HG02852 (cell line): Measurements from ENCODE around the gene NPDC1.

Experiments
- ATAC-seq: cut with Tn5 transposase; IDR thresholded peaks from one replicate; pipeline ENCODE4 v1.9.1; 2021; ENCODE audit warnings: mild to moderate bottlenecking, moderate library complexity; ENCODE audit not compliant: unreplicated experiment

Gene NPDC1, protein sequence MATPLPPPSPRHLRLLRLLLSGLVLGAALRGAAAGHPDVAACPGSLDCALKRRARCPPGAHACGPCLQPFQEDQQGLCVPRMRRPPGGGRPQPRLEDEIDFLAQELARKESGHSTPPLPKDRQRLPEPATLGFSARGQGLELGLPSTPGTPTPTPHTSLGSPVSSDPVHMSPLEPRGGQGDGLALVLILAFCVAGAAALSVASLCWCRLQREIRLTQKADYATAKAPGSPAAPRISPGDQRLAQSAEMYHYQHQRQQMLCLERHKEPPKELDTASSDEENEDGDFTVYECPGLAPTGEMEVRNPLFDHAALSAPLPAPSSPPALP

DNA sequence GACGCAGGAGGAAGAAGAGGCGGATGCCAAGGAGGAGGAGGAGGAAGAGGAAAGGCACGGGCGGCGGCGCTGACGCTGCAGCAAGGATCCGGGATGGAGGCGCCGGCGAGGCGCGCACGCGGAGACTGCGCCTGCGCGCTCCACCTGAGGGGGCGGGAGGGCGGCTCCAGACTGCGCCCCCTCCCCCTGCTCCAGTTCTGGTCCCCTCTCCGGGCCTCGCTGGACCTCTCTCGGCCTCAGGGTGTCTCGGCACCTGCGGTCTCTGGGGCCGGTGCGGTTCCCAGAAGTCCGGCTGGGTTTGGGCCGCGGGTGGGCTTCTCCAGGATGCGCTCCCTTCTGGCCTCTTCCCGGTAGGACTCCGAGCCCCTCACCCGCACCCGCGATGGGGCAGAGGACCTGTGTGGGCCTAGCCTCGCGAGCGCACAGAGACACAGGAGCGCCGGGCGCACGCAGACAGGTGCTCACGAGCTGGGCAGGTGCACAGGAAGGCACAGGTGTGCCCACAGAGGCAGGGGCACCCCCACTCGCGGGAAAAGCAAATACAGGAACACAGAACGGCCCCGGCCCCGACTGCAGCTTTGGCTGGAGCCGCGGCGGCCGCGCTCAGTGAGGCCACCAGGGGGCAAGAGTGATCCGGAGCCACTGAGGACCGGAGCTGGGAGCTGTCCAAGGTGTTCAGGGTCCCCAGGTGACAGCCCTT, at the start of gene NPDC1:
Gene NPDC1, minus strand, starts transcription at position 90 of the 700 bp plus-strand sequence. CDS start 188 bp downstream, outside the sequence.
- no peak for ATAC-seq

DNA sequence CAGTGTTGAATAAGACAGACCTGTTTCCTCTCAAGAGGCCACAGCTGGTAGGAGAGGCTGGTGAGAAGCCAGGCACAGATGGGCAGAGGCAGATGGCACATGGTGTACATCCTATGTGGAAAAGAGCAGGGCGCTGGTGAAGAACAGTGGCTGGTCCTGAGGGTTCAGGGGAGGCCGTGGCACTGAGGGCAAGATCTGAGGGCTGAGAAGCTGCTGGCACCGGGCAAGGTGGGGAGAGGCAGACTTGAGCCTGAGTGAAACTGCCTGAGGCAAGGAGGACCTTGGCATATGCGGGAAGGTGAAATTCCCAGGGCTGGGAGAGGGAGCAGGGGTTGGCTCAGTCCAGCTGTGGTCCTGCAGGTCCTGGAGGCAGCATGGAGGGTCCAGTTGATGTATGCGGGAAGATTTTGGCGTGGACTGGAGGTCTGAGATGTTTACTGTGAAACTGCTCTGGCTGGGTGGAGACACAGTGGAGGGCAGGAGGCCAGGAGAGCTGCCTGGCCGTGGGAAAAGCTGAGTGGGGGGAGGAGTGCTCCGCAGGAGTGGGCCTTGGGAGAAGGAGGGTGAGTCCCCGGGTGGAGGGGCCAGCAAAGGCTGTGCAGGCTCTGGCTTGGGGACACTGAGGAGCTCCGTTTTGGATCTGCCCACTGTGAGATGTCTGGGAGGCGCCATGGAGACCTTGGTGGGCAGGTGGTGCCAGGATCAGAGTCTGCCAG, 43.4 kb upstream of the NPDC1 start:
- no peak for ATAC-seq

DNA sequence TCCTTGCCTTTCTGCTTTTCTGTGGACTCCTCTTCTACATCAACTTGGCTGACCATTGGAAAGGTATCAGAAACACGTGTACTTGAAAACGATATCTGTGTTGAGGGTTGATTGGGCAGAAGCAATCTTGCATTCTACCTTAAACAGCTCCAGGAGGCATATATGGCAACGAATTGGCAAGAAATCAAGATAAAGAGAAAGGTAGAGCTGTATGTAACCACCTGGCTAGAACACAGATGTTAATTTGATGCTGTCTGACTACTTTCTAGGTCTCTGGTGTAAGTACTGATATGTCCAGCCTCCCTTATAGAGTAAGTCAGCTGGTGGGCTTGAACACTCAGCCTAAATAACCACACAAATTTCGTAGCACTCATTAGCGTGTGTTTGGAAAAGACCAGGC, 42.1 kb upstream of the NPDC1 start:
- ATAC-seq: no peak

DNA sequence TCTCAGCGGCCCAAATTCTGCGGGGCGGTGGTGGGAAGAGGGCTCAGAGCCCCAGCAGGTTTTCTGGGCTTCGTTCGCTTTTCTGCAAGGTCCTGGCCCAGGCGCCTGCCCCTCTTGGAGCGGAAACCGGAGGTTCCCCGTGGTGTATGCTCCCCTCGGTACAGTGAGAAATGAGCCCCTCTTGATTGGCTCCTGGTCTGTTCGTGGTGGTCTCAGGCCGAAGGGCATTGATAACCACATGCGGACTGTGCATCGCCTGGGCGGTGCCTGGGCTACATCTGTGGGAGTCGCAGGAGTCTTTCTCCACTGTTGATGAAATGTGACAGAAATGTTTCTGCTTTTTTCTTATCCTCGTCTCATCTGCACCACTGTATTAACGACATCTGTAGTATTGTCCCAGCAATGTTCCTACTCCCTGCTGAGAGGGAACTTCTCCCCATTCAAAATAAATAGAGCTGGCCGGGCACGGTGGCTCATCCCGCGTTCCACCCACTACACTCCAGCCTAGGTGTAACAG, 41.5 kb upstream of the NPDC1 start:
- no peak for ATAC-seq

DNA sequence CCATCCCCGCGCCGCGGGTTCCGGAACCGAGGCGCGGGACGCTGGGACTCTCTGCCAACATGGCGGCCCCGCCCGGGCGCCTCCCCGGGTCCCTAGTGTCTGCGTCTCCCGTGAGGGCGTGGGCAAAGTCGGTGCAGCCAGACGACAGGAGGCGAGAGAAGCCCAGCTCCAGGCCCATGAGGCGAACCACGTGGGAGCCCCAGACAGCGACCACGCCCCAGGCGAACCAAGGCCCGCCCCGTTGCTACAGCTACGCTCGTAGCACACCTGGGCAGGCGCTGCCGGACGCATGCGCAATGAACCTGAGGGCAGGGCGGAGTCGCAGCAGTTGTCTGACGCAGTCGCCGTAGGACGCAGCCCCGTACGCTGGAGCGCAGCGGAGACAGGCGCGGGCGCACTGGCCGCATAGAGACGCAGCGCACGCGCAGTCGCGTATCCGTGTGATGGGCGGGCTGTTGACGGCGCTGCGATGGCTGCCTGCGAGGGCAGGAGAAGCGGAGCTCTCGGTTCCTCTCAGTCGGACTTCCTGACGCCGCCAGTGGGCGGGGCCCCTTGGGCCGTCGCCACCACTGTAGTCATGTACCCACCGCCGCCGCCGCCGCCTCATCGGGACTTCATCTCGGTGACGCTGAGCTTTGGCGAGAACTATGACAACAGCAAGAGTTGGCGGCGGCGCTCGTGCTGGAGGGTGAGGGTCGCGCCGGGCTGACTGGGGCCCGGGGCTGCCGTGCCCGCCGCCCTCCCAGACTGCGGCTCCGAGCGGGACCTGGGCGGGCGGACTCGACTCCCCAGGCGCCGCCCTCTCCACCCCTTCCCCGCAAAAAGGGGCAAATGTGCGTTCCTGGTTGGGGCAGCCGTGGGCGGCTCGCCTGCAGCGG, 40.8 kb upstream of the NPDC1 start, which contains the start of gene MAN1B1:
Gene MAN1B1, plus strand, starts transcription at position 455 of the 878 bp plus-strand sequence. Its CDS starts 15 bp downstream, at position 470.
- ATAC-seq: peak; percentile 88

DNA sequence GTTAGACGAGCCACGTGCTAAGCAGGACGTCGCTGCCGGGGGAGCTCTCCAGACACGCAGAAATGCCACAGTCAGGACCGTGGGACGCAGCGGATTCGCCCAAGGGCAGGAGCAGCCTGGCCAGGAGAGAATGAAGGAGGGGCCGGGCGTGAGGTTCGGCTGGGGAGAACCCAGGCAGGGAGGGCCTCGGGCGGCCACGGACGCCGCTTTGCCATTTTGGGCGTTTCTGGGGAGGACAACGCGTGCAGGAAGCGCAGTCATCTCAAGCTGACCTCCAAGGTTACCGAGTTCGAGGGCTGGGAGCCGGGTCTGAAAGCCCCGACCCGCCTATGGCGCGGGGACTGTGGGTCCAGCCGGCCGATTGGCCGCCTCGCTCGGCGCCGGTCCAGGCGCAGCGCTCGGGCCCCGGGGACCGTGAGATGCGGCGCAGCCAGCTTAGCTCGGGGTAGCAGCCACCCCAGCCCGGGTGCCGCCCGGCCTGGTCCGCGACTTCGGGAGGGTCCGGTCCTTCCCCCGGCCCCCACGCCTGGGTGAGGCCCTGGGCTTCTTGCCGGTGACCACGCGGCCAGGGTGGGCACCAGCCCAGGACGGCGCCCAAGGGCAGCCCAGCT, 40.0 kb upstream of the NPDC1 start:
- no peak for ATAC-seq

DNA sequence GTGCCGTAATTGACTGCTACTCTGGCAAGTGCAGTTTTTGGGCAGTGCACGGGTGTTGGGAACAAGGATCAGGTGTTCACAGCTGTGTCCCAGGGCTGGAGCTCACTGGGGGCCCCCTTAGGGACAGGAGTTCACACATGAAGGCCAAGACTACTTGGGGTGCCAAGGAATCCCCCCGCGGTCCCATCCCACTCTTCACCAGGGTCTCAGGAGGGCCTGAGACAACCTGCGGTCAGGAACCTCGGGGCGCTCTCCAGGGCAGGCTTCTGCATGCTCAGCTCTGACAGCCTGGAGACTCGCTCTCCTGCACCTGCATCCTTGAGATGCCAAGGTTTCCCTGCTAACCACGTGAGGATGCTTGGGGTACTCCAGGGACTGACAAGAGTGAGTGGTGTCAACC, 38.5 kb upstream of the NPDC1 start:
- ATAC-seq: no peak

DNA sequence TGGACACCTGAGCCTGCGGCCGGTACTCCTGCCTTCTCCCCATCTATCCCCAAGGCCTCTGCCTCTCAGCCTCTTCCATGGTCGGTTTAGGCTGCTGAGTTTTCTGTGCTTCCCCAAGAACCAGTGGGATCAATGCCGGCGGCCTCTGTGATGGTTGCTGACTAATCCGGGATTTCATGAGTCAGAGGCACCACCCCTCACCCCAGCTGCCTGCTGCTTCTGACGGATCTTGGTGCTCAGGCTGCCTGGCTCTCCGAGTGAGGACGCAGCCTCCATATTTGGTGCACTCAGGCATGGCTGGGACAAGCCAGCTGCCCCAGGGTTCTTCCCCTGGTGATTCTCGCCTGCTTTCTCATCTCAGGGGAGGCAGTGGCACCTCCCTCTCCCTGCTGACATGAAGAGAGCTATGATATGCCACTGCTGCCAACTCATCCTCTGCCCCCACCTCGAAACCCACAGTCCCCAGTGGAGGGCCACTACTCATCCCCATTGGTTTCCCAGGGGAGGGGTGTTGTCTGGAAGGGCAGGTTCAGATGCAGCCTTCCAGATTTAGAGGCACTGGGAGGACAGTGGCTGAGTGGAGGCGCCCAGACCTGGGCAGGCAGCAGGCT, 37.5 kb upstream of the NPDC1 start:
- no peak for ATAC-seq

DNA sequence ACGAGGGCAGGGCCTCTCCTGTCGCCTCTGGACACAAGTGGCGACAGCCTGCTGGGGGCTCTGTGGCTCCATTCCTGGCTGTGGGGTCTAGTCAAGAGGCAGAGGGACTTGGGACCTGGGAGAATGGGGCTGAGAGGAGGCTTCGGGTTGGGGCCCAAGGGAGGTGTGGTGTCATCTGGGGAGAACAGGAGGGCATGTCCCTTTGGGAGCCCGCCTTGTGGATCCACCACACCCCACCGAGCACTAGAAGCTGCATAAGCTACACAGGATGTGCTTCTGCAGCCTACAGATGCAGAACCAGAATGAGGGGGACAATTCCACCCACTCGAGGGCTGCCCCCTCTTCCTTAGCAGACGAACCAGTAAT, 36.9 kb upstream of the NPDC1 start:
- no peak for ATAC-seq

DNA sequence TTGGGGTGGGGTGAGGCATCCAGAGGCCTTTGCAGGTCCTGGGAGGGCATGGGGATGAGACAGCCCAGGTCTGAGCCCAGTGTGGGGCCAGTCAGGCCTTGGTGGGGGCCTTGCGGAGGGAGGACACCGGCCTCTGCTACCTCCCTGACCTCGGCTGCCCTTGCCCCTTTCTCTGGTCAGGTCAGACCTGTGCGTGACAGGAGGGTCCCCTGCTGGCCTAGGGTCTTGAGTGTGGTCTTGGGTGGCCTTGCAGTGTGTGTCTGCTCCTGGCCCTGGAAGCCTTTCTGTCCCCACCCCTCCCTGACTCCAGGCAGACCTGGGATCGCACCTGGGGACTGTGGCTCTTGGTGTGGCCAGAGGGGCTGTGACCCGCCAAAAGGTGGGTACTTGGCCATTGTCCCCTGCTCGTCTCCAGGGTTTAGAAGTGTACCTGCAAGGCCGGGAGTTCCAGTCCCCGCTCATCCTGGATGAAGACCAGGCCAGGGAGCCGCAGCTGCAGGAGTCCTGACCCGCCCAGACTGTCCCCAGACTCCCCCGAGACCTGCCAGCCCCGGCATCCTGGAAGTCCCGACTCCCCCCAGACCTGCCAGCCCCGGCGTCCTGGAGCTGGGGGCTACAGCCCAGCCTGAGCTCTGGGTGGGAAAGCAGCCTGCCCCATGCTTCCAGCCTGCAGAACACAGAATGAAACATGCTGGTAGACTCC, 36.4 kb upstream of the NPDC1 start:
- ATAC-seq: no peak

DNA sequence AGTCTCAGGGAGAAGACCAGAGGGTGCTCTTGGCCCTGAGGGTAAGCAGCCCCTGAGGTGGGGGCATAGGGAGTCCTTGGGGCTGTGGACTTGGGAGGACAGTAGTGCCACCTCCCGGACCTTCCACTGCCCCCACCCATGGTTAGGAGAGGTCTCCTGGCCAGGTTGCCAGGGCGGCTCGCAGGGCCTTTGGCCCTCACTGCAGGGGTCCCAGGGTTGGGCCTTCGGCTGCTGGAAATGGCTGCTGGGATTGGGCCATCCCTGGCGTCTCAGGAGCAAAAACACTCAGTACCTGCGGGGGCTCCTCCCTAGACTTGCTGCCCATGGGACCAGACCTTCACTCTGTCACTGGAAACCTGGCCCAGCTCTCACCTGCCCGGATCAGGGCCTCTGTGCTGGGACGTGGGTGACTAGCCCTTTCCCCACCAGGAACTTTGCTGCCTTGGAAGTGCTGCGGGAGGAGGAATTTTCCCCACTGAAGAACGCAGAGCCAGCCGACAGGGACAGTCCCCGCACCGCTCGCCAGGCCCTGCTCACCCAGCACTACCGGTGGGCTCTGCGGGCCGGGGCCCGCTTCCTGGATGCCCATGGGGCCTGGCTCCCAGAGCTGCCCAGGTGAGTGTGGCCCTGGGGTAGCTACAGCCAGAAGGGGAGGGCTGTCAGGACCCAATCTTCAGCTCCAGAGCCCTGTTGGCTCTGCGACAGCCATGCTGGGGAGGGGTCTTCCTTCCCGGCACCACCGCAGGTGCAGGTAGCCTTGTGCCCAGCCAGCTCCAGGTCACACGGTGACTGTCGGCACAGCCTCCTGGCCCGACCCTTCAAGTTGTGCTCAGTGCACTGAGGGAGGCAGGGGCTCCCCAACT, 34.5 kb upstream of the NPDC1 start:
- no peak for ATAC-seq

DNA sequence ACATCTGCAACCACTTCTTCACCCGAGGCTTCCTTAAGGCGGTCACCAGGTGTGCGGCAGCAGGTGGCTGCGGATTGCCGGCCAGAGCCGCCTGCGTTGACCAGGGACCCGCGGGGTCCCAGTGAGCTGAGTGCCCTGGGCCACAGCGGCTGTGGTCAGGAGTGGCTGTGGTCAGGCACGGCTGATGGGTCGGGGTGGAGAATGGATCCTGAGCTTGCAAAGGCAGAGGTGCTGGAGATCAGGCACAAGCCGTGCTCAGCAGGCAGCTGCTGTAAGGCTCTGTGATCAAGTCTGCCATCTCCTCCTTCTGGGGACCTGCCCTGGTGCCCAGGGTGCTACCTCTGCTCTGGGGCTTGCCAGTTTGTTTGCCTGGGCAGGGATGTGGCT, 33.4 kb upstream of the NPDC1 start:
- no peak for ATAC-seq

DNA sequence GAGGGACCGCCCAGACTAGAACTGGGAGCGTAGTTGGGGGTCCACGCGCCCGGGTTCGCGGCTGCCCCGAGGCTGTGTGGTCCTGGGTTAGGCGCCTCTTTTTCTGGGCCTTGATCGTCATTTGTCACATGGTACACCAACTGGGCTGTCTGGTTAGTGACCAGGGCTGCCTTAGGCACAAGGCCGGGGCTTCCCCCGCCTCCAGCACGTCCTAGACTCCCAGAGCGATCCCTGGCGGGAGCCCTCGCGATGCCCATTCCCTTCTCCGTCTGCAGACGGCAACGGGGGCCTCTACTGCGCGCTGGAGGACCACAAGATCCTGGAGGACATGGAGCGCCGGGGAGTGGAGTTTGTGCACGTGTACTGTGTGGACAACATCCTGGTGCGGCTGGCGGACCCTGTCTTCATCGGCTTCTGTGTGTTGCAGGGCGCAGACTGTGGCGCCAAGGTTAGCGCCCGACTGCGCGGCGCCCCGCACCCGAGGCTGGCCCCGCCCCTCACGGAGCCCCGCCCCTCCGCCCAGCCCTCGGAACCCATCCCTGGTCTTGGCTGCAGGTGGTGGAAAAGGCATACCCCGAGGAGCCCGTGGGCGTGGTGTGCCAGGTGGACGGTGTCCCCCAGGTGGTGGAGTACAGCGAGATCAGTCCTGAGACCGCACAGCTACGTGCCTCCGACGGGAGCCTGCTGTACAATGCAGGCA, 32.9 kb upstream of the NPDC1 start:
- ATAC-seq: no peak

DNA sequence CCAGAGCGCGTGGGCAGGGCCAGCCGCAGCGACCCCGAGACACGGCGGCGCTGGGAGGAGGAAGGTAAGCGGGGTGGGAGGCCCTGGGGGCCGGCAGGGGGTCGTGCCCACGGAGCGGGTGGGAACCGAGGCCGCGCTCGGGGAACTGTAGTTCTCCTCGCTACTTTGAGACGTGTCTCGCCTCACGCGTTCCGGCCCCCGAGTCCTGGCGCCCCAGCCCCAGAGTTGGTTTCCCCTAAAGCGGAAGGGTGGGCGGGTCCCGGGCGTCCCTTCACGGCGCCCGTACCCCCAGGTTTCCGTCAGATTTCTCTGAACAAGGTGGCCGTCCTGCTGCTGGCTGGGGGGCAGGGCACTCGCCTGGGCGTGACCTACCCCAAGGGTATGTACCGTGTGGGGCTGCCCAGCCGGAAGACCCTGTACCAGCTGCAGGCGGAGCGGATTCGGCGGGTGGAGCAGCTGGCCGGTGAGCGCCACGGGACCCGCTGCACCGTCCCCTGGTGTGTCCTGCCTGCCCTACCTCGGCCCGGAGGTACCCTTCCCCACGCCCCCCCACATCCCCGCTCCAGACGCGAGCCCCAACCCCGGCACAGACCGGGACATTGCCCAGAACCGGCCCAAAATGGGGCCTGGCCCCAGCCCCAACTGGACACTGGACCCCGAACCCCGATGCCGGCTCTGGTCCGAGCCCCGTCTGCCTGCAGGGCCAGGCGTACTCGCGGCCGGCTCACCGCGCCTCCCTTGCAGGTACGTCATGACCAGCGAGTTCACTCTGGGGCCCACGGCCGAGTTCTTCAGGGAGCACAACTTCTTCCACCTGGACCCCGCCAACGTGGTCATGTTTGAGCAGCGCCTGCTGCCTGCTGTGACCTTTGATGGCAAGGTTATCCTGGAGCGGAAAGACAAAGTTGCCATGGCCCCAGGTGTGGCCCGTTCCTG, 32.0 kb upstream of the NPDC1 start:
- ATAC-seq: no peak

DNA sequence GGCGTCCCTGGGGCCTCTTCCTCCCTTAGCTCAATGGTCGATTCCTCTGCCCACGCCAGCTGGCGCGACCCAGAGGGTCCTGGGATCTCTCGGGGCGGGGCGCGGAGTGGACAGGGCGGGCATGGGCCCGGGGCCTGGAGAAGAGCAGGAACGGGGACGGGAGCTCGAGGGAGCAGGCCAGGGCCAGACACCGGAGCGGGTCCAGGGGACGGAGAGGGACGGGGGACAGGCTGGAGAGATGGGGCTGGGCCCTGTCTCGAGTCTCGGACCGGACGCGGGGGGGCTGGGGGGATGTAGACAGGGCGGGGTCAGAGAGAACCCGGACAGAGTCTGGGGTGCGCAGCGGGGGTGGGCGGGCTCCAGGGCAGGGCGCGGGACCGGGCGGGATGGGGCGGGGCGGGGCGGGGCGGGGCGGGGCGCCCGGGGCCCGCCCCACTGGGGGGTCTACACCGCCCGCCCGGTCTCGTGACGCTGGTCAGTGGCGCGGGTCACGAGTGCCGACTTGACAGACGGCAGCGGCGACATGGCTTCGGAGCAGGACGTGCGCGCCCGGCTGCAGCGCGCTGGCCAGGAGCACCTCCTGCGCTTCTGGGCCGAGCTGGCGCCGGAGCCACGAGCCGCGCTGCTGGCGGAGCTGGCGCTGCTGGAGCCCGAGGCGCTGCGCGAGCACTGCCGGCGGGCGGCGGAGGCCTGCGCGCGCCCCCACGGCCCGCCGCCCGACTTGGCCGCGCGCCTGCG, 31.2 kb upstream of the NPDC1 start, which contains the start of gene UAP1L1:
Gene UAP1L1, plus strand, starts transcription at position 508 of the 738 bp plus-strand sequence. Its CDS starts 16 bp downstream, at position 524.
- no peak for ATAC-seq

DNA sequence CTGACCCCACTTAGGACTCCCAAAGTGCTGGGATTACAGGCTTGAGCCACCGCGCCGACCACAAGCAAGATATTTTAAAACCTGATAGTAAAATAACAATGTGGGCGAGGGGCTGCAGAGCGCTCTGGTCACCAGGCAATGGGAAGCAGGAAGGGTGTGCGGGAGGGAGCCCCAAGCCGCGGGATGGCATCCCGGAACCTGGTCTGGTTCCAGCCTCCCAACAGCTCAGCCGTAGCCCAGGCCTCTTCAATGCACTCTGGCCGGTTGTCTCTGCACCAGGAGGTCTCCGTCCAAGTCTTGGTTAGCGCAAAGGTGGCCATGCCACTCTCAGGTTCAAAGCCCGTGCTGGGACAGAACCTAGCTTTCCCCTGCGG, 30.6 kb upstream of the NPDC1 start:
- no peak for ATAC-seq
